Measurements from ENCODE around the gene OR13G1. TPM values are rescaled to one million over a fixed set of nuclear protein-coding genes. Genes with fewer than 3 reads are reported as not detected.
"Not testable (repeated sequence)": the region's sequence is repeated elsewhere in the genome, so short reads cannot be mapped to it uniquely, and the experiment has no call there.

Gene OR13G1
- total RNA-seq, 1 experiment from 2014 or later = not detected

DNA sequence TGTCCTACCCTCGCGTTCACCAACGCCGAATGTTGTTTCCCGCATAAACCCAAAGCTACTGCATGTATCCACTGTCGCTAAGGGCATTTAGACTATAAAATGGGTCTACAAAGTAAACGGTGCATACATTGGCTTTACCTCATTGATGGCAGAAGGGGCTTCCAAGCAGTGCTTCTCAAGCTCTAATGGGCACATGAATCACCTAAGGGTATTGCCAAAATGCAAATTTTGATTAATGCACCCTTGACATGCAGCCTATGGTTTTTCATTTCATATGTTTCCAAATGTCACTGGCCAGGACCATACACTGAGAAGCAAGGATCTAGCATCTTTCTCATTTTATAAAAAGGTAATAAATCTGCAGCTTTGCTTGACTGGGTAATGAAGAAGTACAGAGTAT is 34.2 kb upstream of the OR13G1 start:
- no peaks in the 10 kb centered on the region for H3K9me2 ChIP-seq (ENCODE audit: insufficient read depth)
- no peaks in the 10 kb centered on the region for H3K9me3 ChIP-seq (ENCODE audit: insufficient read depth, low read depth)
- CTCF ChIA-PET = no interaction called here
- no peak overlapping the region for H3K4me2 ChIP-seq
- H3K36me3 ChIP-seq (ENCODE audit: low read depth) = no peaks in the 10 kb centered on the region
- no TSS peak for BruUV-seq (replicated peaks)
- POLR2A ChIA-PET (ENCODE audit: unreplicated experiment) = no interaction called here
- no peaks in the 10 kb centered on the region for H3K4me1 ChIP-seq (replicated peaks; ENCODE audit: insufficient read depth)
- no peaks in the 10 kb centered on the region for H4K20me1 ChIP-seq (ENCODE audit: insufficient read depth)
- no peak overlapping the region for H2AFZ ChIP-seq
- no peak for DNase-seq
- TF ChIP-seq EZH2 (IDR thresholded peaks at IDR 0.05; ENCODE audit: low read depth) = no peak
- TF ChIP-seq, protein P1, sequence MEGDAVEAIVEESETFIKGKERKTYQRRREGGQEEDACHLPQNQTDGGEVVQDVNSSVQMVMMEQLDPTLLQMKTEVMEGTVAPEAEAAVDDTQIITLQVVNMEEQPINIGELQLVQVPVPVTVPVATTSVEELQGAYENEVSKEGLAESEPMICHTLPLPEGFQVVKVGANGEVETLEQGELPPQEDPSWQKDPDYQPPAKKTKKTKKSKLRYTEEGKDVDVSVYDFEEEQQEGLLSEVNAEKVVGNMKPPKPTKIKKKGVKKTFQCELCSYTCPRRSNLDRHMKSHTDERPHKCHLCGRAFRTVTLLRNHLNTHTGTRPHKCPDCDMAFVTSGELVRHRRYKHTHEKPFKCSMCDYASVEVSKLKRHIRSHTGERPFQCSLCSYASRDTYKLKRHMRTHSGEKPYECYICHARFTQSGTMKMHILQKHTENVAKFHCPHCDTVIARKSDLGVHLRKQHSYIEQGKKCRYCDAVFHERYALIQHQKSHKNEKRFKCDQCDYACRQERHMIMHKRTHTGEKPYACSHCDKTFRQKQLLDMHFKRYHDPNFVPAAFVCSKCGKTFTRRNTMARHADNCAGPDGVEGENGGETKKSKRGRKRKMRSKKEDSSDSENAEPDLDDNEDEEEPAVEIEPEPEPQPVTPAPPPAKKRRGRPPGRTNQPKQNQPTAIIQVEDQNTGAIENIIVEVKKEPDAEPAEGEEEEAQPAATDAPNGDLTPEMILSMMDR (conservative IDR thresholded peaks at IDR 0.05) = no peak
- intact Hi-C loops (cut with micrococcal nuclease; ENCODE audit: unreplicated experiment) = no loop called here
- H3K27ac ChIP-seq = no peak overlapping the region
- H3K79me2 ChIP-seq (ENCODE audit: low read depth) = no peaks in the 10 kb centered on the region
- H3F3A ChIP-seq (ENCODE audit: insufficient read depth, low read depth) = no peaks in the 10 kb centered on the region
- H3K27me3 ChIP-seq (ENCODE audit: insufficient read depth, low read depth) = no peaks in the 10 kb centered on the region
- H3K4me3 ChIP-seq = no peak overlapping the region

DNA sequence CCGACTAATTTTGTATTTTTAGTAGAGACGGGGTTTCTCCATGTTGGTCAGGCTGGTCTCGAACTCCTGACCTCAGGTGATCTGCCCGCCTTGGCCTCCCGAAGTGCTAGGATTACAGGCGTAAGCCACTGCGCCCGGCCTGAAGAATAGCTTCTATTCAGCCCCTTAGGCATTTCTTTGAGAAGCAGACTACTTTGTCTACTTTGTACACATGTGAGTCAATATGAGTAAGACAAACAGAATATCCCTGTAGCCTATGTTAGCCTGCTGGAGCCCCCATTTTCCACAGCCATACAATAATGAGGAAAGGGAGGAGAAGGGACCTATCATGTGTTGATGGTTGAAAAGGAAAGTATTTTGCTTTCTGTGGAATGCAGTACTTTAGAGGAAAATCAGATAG is 31.1 kb upstream of the OR13G1 start:
- H2AFZ ChIP-seq; BruUV-seq (replicated peaks); H4K20me1 ChIP-seq (ENCODE audit: insufficient read depth); H3K79me2 ChIP-seq (ENCODE audit: low read depth); H3K9me3 ChIP-seq (ENCODE audit: insufficient read depth, low read depth); H3K4me2 ChIP-seq; H3K4me1 ChIP-seq (replicated peaks; ENCODE audit: insufficient read depth); H3K27ac ChIP-seq; H3K27me3 ChIP-seq (ENCODE audit: insufficient read depth, low read depth); CTCF ChIA-PET; POLR2A ChIA-PET (ENCODE audit: unreplicated experiment); DNase-seq; H3K9me2 ChIP-seq (ENCODE audit: insufficient read depth); H3F3A ChIP-seq (ENCODE audit: insufficient read depth, low read depth); H3K36me3 ChIP-seq (ENCODE audit: low read depth); intact Hi-C loops (cut with micrococcal nuclease; ENCODE audit: unreplicated experiment); H3K4me3 ChIP-seq: not testable (repeated sequence)

DNA sequence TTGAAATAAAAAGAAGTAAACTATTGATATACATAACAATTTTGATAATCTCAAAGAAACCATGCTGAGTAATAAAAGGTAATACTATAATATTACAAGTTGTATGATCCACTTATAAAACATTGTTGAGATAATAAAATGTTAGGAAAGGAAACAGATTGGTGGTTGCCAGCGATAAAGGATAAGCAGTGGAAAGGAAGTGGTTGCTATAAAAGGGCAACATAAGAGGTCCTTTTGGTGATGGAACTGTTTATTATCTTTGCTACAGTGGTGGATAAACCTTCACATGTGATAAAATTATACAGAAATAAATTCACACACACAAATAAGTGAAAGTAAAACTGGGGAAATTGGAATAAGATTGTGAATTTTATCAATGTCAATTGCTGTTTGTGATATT is 21.8 kb upstream of the OR13G1 start:
- Histone ChIP-seq H3K4me2 (no peak overlapping the region), H3K27me3 (ENCODE audit: insufficient read depth, low read depth) (no peaks in the 10 kb centered on the region), H3K4me1 (replicated peaks; ENCODE audit: insufficient read depth) (no peaks in the 10 kb centered on the region), H3K36me3 (ENCODE audit: low read depth) (no peaks in the 10 kb centered on the region), H3F3A (ENCODE audit: insufficient read depth, low read depth) (no peaks in the 10 kb centered on the region), H3K27ac (no peak overlapping the region), H3K9me3 (ENCODE audit: insufficient read depth, low read depth) (no peaks in the 10 kb centered on the region), H4K20me1 (ENCODE audit: insufficient read depth) (no peaks in the 10 kb centered on the region), H3K4me3 (no peak overlapping the region), H3K9me2 (ENCODE audit: insufficient read depth) (no peaks in the 10 kb centered on the region), H3K79me2 (ENCODE audit: low read depth) (no peaks in the 10 kb centered on the region), H2AFZ (no peak overlapping the region)
- DNase-seq = no peak
- intact Hi-C loops (cut with micrococcal nuclease; ENCODE audit: unreplicated experiment) = no loop called here
- TF ChIP-seq, protein P1 (conservative IDR thresholded peaks at IDR 0.05) = no peak
- no peak for TF ChIP-seq EZH2 (IDR thresholded peaks at IDR 0.05; ENCODE audit: low read depth)
- CTCF ChIA-PET = no interaction called here
- POLR2A ChIA-PET (ENCODE audit: unreplicated experiment) = no interaction called here
- BruUV-seq (replicated peaks) = no TSS peak

DNA sequence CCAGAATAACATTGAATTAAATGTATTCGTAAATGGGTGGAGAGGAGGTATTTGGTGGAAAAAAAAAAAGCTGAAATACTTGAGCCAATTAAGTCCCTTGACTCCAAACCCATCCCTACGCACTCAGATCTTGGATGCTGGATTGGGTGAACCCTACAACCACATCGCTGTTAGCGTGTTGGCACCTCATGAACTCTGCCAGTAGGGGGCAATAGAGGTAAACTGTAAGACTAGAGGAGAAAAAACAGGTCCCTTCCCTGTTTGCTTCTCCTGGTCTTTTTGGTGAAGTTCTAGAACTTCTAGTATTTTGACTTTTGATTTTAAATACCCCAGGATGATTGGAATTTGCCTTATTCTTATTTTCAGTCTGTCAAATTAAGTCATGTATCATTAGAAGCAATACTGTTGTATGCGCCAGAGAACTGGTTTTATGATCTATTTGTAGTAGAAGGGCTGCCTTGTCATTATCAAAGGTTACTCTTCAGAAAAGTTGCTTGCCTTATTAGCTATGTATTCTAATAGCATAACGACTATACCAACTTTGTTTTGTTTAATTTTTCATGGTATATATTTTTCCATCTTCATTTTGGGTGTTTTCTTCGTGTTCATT is 1.9 kb upstream of the OR13G1 start:
- no TSS peak for BruUV-seq (replicated peaks)
- intact Hi-C loops (cut with micrococcal nuclease; ENCODE audit: unreplicated experiment) = no loop called here

More for the DNA sequence above, 1.9 kb upstream of the OR13G1 start:
- Histone ChIP-seq H4K20me1 (ENCODE audit: insufficient read depth) (no peaks in the 10 kb centered on the region), H3K27me3 (ENCODE audit: insufficient read depth, low read depth) (no peaks in the 10 kb centered on the region), H3K36me3 (ENCODE audit: low read depth) (no peaks in the 10 kb centered on the region), H3K4me2 (no peak overlapping the region), H3K79me2 (ENCODE audit: low read depth) (no peaks in the 10 kb centered on the region), H3K4me1 (replicated peaks; ENCODE audit: insufficient read depth) (no peaks in the 10 kb centered on the region), H3K9me2 (ENCODE audit: insufficient read depth) (no peaks in the 10 kb centered on the region), H3K4me3 (no peak overlapping the region), H3K9me3 (ENCODE audit: insufficient read depth, low read depth) (no peaks in the 10 kb centered on the region), H3K27ac (no peak overlapping the region), H3F3A (ENCODE audit: insufficient read depth, low read depth) (no peaks in the 10 kb centered on the region), H2AFZ (no peak overlapping the region)
- no peak for TF ChIP-seq EZH2 (IDR thresholded peaks at IDR 0.05; ENCODE audit: low read depth)
- TF ChIP-seq, protein P1 (conservative IDR thresholded peaks at IDR 0.05) = peak; percentile 73
- peak in 1 of 2 experiments; percentile 9 for DNase-seq
- ChIA-PET POLR2A (ENCODE audit: unreplicated experiment) (no interaction called here), CTCF (no interaction called here)

All from PC-9 (cell line).